ENCODE measurements around the gene RIC8A.
A peak's percentile ranks its signal among the peaks of the same experiment; 100 is the strongest.

Gene RIC8A

GRCh38 chr11:204587-205109 lies 2.9 kb upstream of the RIC8A start:
- Histone ChIP-seq H4K20me1 (peaks cover 62% of the 10 kb centered on the region), H3K9me3 (no peaks in the 10 kb centered on the region), H3K27me3 (no peaks in the 10 kb centered on the region), H3K36me3 (peaks cover 56% of the 10 kb centered on the region), H3K4me2 (0 out of 2 replicates have a peak overlapping the region, but pooled peaks have one; percentile 99), H3K4me1 (peaks cover 41% of the 10 kb centered on the region), H3K27ac (no peak overlapping the region), H3K9ac (peak overlapping the region; percentile 98; the same call in 1 of the 2 replicates), H3K4me3 (no peak overlapping the region)
- no peak for TF ChIP-seq Cebpa-rat (IDR thresholded peaks at IDR 0.05)

GRCh38 chr11:205221-206001 lies 2.1 kb upstream of the RIC8A start:
- no peaks in the 10 kb centered on the region for H3K27me3 ChIP-seq
- peaks cover 70% of the 10 kb centered on the region for H4K20me1 ChIP-seq
- peaks cover 48% of the 10 kb centered on the region for H3K4me1 ChIP-seq
- peak overlapping the region; percentile 100; the same call in 1 of the 2 replicates for H3K4me3 ChIP-seq
- H3K9me3 ChIP-seq: no peaks in the 10 kb centered on the region
- H3K4me2 ChIP-seq: peak overlapping the region; percentile 99
- H3K27ac ChIP-seq: no peak overlapping the region
- H3K36me3 ChIP-seq: peaks cover 64% of the 10 kb centered on the region
- peak overlapping the region; percentile 98; the same call in 1 of the 2 replicates for H3K9ac ChIP-seq
- TF ChIP-seq Cebpa-rat (IDR thresholded peaks at IDR 0.05): no peak

DNA sequence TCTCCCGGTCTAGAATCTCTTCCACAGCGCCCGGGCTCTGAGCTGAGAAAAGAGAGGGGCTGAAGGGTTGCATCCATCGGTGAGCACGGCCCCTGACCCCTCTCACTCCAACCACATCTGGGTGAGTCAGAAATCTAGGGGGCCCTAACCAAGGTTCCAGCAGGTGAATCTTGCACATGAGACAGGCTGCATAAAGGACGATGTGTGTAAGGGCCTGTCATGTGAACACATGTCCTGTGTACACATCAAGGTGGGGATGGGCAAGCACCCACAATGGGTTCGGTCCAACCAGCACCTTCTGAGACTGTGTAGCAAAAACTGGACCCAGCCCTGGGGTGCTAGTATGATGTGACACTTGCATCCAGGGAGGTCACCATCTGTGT lies 1.5 kb upstream of the RIC8A start:
- Histone ChIP-seq H3K4me2 (peak overlapping the region; percentile 99), H3K4me1 (peaks cover 54% of the 10 kb centered on the region), H3K27me3 (no peaks in the 10 kb centered on the region), H3K9ac (peak overlapping the region; percentile 98), H3K36me3 (peaks cover 64% of the 10 kb centered on the region), H3K27ac (peak overlapping the region; percentile 99), H4K20me1 (peaks cover 76% of the 10 kb centered on the region), H3K4me3 (peak overlapping the region; percentile 100), H3K9me3 (no peaks in the 10 kb centered on the region)
- TF ChIP-seq Cebpa-rat (IDR thresholded peaks at IDR 0.05): no peak

GRCh38 chr11:206526-207207 lies 841 bp upstream of the RIC8A start:
- Histone ChIP-seq H3K9ac (peak overlapping the region; percentile 98), H4K20me1 (peaks cover 82% of the 10 kb centered on the region), H3K27me3 (no peaks in the 10 kb centered on the region), H3K4me3 (peak overlapping the region; percentile 100), H3K27ac (peak overlapping the region; percentile 99), H3K4me1 (peaks cover 55% of the 10 kb centered on the region), H3K36me3 (peaks cover 64% of the 10 kb centered on the region), H3K4me2 (peak overlapping the region; percentile 99), H3K9me3 (no peaks in the 10 kb centered on the region)
- no peak for TF ChIP-seq Cebpa-rat (IDR thresholded peaks at IDR 0.05)

DNA sequence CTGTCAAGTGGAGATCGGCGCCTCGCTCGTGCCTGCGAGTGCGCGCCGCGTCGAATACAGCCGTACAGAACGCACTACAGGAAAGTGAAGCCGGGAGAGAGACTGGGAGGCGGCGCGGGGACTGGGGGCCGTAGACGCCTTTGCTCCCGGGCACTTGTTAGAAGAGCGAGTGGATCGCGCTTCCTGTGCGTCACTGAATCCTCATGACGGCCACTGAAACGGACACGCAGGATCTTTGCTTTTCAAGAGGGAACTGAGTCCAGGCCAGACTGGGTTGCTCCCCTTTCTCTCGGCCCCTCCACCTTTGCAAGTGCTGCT lies 314 bp downstream of the RIC8A start:
- H3K36me3 ChIP-seq: peaks cover 67% of the 10 kb centered on the region
- peak overlapping the region; percentile 97 for H3K27ac ChIP-seq
- peak overlapping the region; percentile 100 for H3K4me3 ChIP-seq
- H4K20me1 ChIP-seq: peaks cover 78% of the 10 kb centered on the region
- H3K4me2 ChIP-seq: peak overlapping the region; percentile 99
- H3K9me3 ChIP-seq: no peaks in the 10 kb centered on the region
- no peak for TF ChIP-seq Cebpa-rat (IDR thresholded peaks at IDR 0.05)
- no peaks in the 10 kb centered on the region for H3K27me3 ChIP-seq
- H3K9ac ChIP-seq: peak overlapping the region; percentile 98
- peaks cover 48% of the 10 kb centered on the region for H3K4me1 ChIP-seq

DNA sequence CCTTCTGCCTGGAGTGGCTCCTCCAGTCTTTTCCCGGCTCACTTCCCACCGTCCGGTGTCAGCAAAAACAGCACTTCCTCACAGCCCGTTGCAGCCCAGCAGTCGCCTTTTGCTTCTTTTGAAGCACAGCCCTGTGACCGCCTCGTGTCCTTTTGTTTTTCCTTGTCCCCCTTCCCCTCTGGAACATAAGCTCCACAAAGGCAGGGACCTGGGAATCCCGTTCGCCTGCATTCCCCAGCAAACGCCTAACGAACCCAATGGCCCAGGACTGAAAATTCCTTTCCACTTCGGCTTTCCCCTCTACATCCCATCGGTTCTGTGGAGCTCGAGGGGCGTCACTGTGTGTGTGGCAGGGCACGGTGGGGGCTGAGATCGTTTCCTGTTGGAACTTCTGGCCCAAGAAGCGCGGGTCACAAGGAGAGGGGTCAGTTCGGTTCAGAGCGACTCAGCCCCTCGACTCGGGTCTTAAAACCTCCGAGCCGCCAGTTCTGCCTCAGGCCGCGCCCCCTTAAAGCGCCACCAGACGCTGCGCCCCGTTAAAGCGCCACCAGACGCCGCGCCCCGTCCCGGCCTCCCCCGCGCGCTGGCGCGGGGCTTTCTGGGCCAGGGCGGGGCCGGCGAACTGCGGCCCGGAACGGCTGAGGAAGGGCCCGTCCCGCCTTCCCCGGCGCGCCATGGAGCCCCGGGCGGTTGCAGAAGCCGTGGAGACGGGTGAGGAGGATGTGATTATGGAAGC lies 841 bp downstream of the RIC8A start:
- peaks cover 67% of the 10 kb centered on the region for H3K36me3 ChIP-seq
- H3K4me1 ChIP-seq: peaks cover 48% of the 10 kb centered on the region
- H3K4me3 ChIP-seq: peak overlapping the region; percentile 100
- peak overlapping the region; percentile 97 for H3K27ac ChIP-seq
- H3K4me2 ChIP-seq: peak overlapping the region; percentile 99
- no peaks in the 10 kb centered on the region for H3K27me3 ChIP-seq
- H3K9me3 ChIP-seq: no peaks in the 10 kb centered on the region
- peaks cover 72% of the 10 kb centered on the region for H4K20me1 ChIP-seq
- no peak for TF ChIP-seq Cebpa-rat (IDR thresholded peaks at IDR 0.05)
- peak overlapping the region; percentile 98 for H3K9ac ChIP-seq

- Histone ChIP-seq H3K36me3 (peaks cover 67% of the 10 kb centered on the region), H3K9me3 (no peaks in the 10 kb centered on the region), H3K4me3 (peak overlapping the region; percentile 100), H3K4me2 (peak overlapping the region; percentile 99), H3K27me3 (no peaks in the 10 kb centered on the region), H3K4me1 (peaks cover 46% of the 10 kb centered on the region), H3K9ac (peak overlapping the region; percentile 98), H4K20me1 (peaks cover 67% of the 10 kb centered on the region), H3K27ac (peak overlapping the region; percentile 97)
- TF ChIP-seq Cebpa-rat (IDR thresholded peaks at IDR 0.05): no peak
Measured at GRCh38 chr11:208917-209260, 1.4 kb downstream of the RIC8A start.

DNA sequence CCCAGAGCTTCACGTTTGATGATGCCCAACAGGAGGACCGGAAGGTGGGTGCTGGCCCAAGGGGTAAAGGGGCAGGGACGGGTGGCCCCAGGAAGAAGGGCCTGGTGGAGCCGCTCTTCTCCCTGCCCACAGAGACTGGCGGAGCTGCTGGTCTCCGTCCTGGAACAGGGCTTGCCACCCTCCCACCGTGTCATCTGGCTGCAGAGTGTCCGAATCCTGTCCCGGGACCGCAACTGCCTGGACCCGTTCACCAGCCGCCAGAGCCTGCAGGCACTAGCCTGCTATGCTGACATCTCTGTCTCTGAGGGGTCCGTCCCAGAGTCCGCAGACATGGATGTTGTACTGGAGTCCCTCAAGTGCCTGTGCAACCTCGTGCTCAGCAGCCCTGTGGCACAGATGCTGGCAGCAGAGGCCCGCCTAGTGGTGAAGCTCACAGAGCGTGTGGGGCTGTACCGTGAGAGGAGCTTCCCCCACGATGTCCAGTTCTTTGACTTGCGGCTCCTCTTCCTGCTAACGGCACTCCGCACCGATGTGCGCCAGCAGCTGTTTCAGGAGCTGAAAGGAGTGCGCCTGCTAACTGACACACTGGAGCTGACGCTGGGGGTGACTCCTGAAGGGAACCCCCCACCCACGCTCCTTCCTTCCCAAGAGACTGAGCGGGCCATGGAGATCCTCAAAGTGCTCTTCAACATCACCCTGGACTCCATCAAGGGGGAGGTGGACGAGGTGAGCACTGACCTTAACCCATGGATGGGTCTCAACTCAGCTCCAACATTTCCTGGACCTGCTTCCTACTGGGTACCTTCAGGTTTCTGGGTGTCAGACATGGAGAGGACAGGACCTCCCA lies 2.0 kb downstream of the RIC8A start:
- Histone ChIP-seq H4K20me1 (peaks cover 67% of the 10 kb centered on the region), H3K27me3 (no peaks in the 10 kb centered on the region), H3K4me2 (peak overlapping the region; percentile 99), H3K36me3 (peaks cover 67% of the 10 kb centered on the region), H3K9me3 (no peaks in the 10 kb centered on the region), H3K9ac (peak overlapping the region; percentile 98), H3K27ac (peak overlapping the region; percentile 97), H3K4me1 (peaks cover 42% of the 10 kb centered on the region), H3K4me3 (peak overlapping the region; percentile 100)
- no peak for TF ChIP-seq Cebpa-rat (IDR thresholded peaks at IDR 0.05)
